Measurements from ENCODE around the gene CRTAC1. TPM values are rescaled to one million over a fixed set of nuclear protein-coding genes. Genes with fewer than 3 reads are reported as not detected.
"Not testable (repeated sequence)": the region's sequence is repeated elsewhere in the genome, so short reads cannot be mapped to it uniquely, and the experiment has no call there.

Gene CRTAC1
- total RNA-seq, 1 donor from 2014 or later, result not detected

GRCh38 chr10:97861097-97861750 is 169.2 kb downstream of the CRTAC1 start:
- H3K27me3 Mint-ChIP-seq (ENCODE audit: insufficient read depth), result peaks cover 5% of the 10 kb centered on the region
- intact Hi-C loops (cut with micrococcal nuclease), result no loop called here
- no peak overlapping the region for H3K27ac Mint-ChIP-seq
- H3K36me3 Mint-ChIP-seq (ENCODE audit: low read depth), result no peaks in the 10 kb centered on the region
- no peaks in the 10 kb centered on the region for H3K9me3 Mint-ChIP-seq
- no peak for DNase-seq (ENCODE audit: low spot score)
- no peak overlapping the region for H3K4me3 Mint-ChIP-seq
- peaks cover 18% of the 10 kb centered on the region for H3K4me1 Mint-ChIP-seq (ENCODE audit: low read depth)

GRCh38 chr10:97858001-97858439 is 172.4 kb downstream of the CRTAC1 start:
- intact Hi-C loops (cut with micrococcal nuclease), result no loop called here
- Mint-ChIP-seq H3K4me1 (ENCODE audit: low read depth) (peaks cover 18% of the 10 kb centered on the region), H3K36me3 (ENCODE audit: low read depth) (no peaks in the 10 kb centered on the region), H3K4me3 (no peak overlapping the region), H3K9me3 (no peaks in the 10 kb centered on the region), H3K27me3 (ENCODE audit: insufficient read depth) (peaks cover 4% of the 10 kb centered on the region), H3K27ac (no peak overlapping the region)
- peak; percentile 25 for DNase-seq (ENCODE audit: low spot score)

DNA sequence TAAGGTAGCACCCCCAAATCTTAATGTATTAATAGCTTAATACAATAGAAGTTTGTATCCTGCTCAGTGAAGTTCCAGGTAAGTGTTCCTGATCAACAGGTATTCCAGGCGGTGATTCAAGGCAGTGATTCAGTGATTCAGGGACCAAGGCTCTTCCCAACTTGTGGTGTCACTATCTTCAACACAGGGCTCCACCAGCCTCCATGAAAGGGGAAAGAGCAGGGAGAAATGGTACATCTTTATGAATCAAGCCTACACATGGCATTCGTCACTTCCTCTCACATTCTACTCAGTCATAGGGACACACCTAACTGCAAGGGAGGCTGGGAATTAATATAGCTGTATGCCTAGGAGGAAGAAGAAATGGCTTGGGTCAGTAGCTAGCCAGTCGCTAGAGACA is 175.7 kb downstream of the CRTAC1 start:
- H3K36me3 Mint-ChIP-seq (ENCODE audit: low read depth), result no peaks in the 10 kb centered on the region
- H3K4me3 Mint-ChIP-seq, result no peak overlapping the region
- H3K27ac Mint-ChIP-seq, result no peak overlapping the region
- peaks cover 41% of the 10 kb centered on the region for H3K4me1 Mint-ChIP-seq (ENCODE audit: low read depth)
- intact Hi-C loops (cut with micrococcal nuclease), result no loop called here
- DNase-seq (ENCODE audit: low spot score), result no peak
- no peaks in the 10 kb centered on the region for H3K9me3 Mint-ChIP-seq
- peaks cover 14% of the 10 kb centered on the region for H3K27me3 Mint-ChIP-seq (ENCODE audit: insufficient read depth)

DNA sequence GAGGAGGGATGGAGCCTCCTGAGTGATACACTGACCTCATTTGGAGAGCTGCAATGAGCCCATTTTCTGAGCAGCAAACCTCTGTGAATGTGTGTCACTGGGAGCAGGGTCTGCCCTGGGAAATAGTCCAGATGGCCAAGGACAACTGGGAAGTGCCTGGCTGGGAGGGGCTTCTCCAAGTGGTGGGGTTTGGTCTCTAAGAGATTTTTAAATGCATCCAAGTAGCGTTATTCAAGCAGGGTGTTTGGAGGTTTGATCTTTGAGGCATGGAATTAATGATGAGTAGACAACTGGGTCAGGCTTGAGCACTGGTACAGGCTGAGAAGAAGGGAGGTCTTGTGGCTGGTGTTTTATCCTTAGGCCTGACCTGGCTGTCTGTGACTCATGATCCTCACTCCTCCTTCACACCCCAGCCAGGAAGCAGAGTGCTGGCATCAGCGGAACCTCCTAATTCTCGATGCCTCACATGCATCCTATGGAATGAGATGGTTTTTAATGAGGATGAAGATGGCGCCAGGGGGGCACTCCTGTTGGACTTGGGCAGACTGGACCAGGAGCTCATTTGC is 177.5 kb downstream of the CRTAC1 start:
- Mint-ChIP-seq H3K4me3 (no peak overlapping the region), H3K27me3 (ENCODE audit: insufficient read depth) (peaks cover 18% of the 10 kb centered on the region), H3K4me1 (ENCODE audit: low read depth) (peaks cover 40% of the 10 kb centered on the region), H3K36me3 (ENCODE audit: low read depth) (no peaks in the 10 kb centered on the region), H3K9me3 (no peaks in the 10 kb centered on the region), H3K27ac (no peak overlapping the region)
- intact Hi-C loops (cut with micrococcal nuclease), result no loop called here
- DNase-seq (ENCODE audit: low spot score), result no peak

GRCh38 chr10:97852277-97852676 is 178.1 kb downstream of the CRTAC1 start:
- H3K4me1 Mint-ChIP-seq (ENCODE audit: low read depth), result peaks cover 33% of the 10 kb centered on the region
- peak overlapping the region; percentile 39 for H3K4me3 Mint-ChIP-seq
- peaks cover 17% of the 10 kb centered on the region for H3K27me3 Mint-ChIP-seq (ENCODE audit: insufficient read depth)
- H3K9me3 Mint-ChIP-seq, result no peaks in the 10 kb centered on the region
- no peak overlapping the region for H3K27ac Mint-ChIP-seq
- intact Hi-C loops (cut with micrococcal nuclease), result no loop called here
- DNase-seq (ENCODE audit: low spot score), result no peak
- H3K36me3 Mint-ChIP-seq (ENCODE audit: low read depth), result no peaks in the 10 kb centered on the region

DNA sequence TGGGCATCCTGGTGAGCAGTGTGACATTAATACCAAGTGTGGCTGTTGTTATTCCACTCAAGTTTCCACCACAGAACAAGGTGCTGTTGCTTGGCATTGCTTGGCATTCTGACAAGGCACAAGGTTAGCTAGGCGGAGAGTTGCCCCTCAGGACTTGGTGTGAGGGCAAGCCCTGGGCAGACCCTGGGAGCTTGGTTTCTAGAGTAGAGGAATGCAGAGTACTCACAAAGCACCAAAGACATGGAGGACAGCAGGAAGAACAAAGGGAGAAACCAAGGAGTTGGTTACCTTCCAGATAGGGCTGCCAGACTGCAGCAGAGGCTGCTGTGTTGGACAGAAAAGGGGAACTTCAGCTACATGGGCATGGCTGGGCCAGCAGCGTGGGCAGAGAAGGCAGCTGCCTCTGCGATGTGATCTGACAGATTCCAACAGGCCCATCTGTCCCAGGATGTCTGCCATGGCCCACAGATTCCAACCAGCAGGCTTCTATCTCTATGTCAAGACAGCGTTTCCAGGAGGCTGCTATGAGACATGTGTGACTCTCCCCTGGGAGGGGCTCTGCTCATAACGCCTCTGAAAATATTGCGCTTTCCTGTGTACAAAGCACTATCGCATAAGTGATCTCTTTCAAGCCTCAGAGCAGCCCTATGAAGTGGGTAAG is 178.9 kb downstream of the CRTAC1 start:
- Mint-ChIP-seq H3K27me3 (ENCODE audit: insufficient read depth) (peaks cover 15% of the 10 kb centered on the region), H3K9me3 (no peaks in the 10 kb centered on the region), H3K4me3 (no peak overlapping the region), H3K27ac (no peak overlapping the region), H3K4me1 (ENCODE audit: low read depth) (peaks cover 31% of the 10 kb centered on the region), H3K36me3 (ENCODE audit: low read depth) (no peaks in the 10 kb centered on the region)
- intact Hi-C loops (cut with micrococcal nuclease), result loop anchor here (2.0 kb wide), 1 partner anchor 115 kb away; the partner anchor contains the start of gene ZFYVE27
- DNase-seq (ENCODE audit: low spot score), result no peak

GRCh38 chr10:97850446-97850845 is 180.0 kb downstream of the CRTAC1 start:
- Mint-ChIP-seq H3K27ac (peak overlapping the region; percentile 44), H3K4me1 (ENCODE audit: low read depth) (peaks cover 31% of the 10 kb centered on the region)
- DNase-seq (ENCODE audit: low spot score), result no peak

DNA sequence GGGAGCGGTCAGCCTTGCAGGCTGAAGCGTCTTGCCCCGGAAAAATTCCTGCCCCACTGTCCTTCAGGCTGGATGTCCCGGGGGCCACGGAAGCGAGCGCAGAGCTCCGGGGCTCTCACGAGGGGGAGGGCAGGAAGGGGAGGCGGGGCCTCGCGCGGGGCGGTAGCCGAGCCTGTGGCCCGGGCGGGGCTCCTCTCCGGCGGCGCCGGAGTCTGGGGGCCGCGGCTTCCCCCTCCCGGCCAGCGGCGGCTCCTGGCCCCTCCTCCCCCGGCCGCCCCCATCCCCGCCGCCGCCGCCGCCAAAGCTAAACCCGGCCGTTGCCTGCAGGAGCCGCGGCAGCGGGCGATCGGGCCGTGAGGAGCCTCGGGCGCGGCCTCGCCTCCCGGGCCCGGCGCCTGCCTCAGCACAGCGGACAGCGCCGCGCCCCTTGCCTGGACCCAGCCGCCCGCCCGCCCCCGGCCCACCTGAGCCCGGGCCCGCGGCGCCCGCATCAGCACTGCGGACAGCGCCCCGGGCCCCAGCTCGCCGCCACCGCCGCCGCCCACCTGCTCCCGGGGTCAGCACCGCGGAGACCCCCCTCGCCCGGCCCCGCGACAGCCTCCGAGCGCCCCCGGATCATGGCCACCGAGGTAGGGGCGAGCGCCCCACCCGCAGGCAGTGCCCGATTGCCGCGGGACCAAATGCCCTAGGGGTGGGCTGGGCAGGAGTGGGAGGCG is 180.6 kb downstream of the CRTAC1 start, which contains the start of gene GOLGA7B:
Gene GOLGA7B (plus strand): TSS at position 157 of the 716 bp plus-strand sequence. CDS start 461 bp downstream, at position 618.
- H3K9me3 Mint-ChIP-seq, result no peaks in the 10 kb centered on the region
- peak within 1 kb of the TSS; percentile 44 for H3K27ac Mint-ChIP-seq
- peak; percentile 59 for DNase-seq (ENCODE audit: low spot score)
- H3K27me3 Mint-ChIP-seq (ENCODE audit: insufficient read depth), result peaks cover 15% of the 10 kb centered on the region
- no peaks in the 10 kb centered on the region for H3K36me3 Mint-ChIP-seq (ENCODE audit: low read depth)
- peaks cover 31% of the 10 kb centered on the region for H3K4me1 Mint-ChIP-seq (ENCODE audit: low read depth)
- intact Hi-C loops (cut with micrococcal nuclease), result loop anchor here (2.0 kb wide), 2 partner anchors 53 to 113 kb away; partner anchors contain the start of gene ZFYVE27
- peak within 1 kb of the TSS; percentile 89 for H3K4me3 Mint-ChIP-seq

More at GRCh38 chr10:97850446-97850845, 180.0 kb downstream of the CRTAC1 start:
- Mint-ChIP-seq H3K9me3 (no peaks in the 10 kb centered on the region), H3K36me3 (ENCODE audit: low read depth) (no peaks in the 10 kb centered on the region), H3K4me3 (peak overlapping the region; percentile 82), H3K27me3 (ENCODE audit: insufficient read depth) (peaks cover 15% of the 10 kb centered on the region)
- intact Hi-C loops (cut with micrococcal nuclease), result loop anchor here (2.0 kb wide), 1 partner anchor 114 kb away; the partner anchor contains the start of gene ZFYVE27

DNA sequence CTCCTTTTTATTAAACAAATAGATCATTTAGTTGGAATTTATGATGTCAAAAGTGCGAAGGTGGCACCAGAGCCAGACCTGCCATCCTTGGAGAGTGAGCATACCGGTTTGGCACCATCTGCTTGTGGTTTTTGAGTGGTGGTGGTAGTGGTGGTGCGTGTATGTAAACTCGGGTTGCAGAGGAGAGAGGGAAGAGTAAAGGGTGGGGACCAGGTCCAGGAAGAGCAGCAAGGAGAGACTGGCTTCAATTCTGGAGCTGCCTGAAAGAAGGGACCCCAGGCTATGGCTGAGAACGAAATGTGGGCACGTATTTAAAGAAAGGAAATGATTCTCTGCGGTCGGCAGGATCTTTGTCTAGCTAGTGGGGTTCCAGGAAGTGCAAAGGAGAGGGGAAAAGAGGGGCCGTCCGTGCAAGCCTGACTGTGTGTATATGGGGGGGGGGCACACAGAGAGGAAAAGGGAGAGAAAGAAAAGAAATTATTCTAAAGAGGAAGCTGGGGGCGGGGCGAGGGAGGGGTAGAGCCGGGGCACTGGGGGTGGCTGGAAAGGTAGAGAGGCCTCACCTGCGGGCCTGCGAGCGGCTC is 181.2 kb downstream of the CRTAC1 start:
- Mint-ChIP-seq H3K4me1 (ENCODE audit: low read depth) (peaks cover 31% of the 10 kb centered on the region), H3K27ac (peak overlapping the region; percentile 31), H3K36me3 (ENCODE audit: low read depth) (no peaks in the 10 kb centered on the region), H3K9me3 (no peaks in the 10 kb centered on the region), H3K27me3 (ENCODE audit: insufficient read depth) (peaks cover 16% of the 10 kb centered on the region), H3K4me3 (peak overlapping the region; percentile 89)
- DNase-seq (ENCODE audit: low spot score), result peak; percentile 13
- intact Hi-C loops (cut with micrococcal nuclease), result loop anchor here (2.0 kb wide), 1 partner anchor 52 kb away; no protein-coding TSS in a partner anchor

DNA sequence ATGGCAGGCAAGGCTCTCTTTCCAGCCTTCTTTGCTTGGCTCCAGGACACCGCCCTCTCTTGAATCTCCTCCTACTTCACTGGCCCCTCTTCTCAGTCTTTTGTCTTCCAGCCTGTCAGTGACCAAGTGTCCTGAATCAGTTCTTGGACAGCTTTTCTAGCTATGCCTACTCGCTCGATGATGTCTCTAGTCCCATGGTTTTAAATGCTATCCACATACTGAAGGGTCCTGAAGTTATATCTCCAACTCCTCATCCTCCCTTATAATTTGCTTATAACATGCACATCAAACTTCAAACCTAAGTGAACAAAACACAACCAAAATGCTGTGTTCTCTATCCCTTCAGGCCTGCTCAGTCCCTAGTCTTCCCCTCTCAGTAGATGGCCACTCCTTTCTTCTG is 185.7 kb downstream of the CRTAC1 start:
- Mint-ChIP-seq H3K36me3 (ENCODE audit: low read depth) (no peaks in the 10 kb centered on the region), H3K27ac (no peak overlapping the region), H3K4me3 (no peak overlapping the region), H3K27me3 (ENCODE audit: insufficient read depth) (peaks cover 16% of the 10 kb centered on the region), H3K9me3 (no peaks in the 10 kb centered on the region), H3K4me1 (ENCODE audit: low read depth) (peaks cover 15% of the 10 kb centered on the region)
- no peak for DNase-seq (ENCODE audit: low spot score)
- intact Hi-C loops (cut with micrococcal nuclease), result no loop called here

DNA sequence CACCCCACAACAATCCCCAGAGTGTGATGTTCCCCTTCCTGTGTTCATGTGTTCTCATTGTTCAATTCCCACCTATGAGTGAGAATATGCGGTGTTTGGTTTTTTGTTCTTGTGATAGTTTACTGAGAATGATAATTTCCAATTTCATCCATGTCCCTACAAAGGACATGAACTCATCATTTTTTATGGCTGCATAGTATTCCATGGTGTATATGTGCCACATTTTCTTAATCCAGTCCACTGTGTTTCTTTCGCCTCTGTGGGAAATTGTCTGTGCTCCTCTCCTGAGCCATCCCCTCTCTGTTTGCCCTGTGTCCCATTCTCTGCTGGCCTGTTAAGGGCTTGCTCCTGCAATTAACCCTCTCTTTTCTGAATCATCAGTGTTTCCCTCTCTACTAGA is 186.4 kb downstream of the CRTAC1 start:
- intact Hi-C loops (cut with micrococcal nuclease); H3K36me3 Mint-ChIP-seq (ENCODE audit: low read depth); H3K9me3 Mint-ChIP-seq; DNase-seq (ENCODE audit: low spot score); H3K4me3 Mint-ChIP-seq; H3K27ac Mint-ChIP-seq; H3K4me1 Mint-ChIP-seq (ENCODE audit: low read depth): not testable (repeated sequence)
- peaks cover 16% of the 10 kb centered on the region for H3K27me3 Mint-ChIP-seq (ENCODE audit: insufficient read depth)

DNA sequence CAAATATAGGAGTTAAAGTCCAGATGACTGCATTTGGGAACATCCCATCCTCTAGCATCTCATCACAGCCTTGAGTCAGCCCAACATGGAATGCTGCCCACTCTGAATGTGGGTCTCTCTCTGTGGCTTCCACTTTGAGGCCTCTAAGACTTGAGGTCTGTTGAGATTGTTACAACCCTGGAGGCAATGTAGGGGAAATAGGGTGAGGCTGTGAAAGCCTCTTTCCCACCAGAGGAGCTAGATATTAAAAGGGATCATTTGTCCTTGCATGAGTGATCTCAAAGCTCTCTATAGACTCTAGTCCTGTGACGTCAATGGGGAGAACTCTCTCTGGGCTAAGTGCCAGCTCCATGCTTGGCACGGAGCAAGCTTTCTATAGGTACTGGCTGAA is 187.1 kb downstream of the CRTAC1 start:
- Mint-ChIP-seq H3K27me3 (ENCODE audit: insufficient read depth) (peaks cover 14% of the 10 kb centered on the region), H3K27ac (no peak overlapping the region), H3K4me1 (ENCODE audit: low read depth) (peaks cover 8% of the 10 kb centered on the region), H3K9me3 (no peaks in the 10 kb centered on the region), H3K4me3 (no peak overlapping the region), H3K36me3 (ENCODE audit: low read depth) (no peaks in the 10 kb centered on the region)
- intact Hi-C loops (cut with micrococcal nuclease), result no loop called here
- no peak for DNase-seq (ENCODE audit: low spot score)

Data from activated T-helper 1 cell treated with anti-CD3 and anti-CD28 coated beads, Interleukin-12 subunit alpha, Interleukin-12 subunit beta, Interleukin-2, Interleukin-4 antibody, amounts not matched to agents 30 ng/mL and 10 ng/mL and 1 ng/mL, durations not matched to agents 14 hours and 24 hours and 36 hours (primary cell).